Left hindlimb (tissue), 1 donor: ENCODE data around the gene UGP2.
"Not testable (repeated sequence)": the region's sequence is repeated elsewhere in the genome, so short reads cannot be mapped to it uniquely, and the experiment has no call there.

Experiments
- DNase-seq: peaks from one replicate; pipeline ENCODE4 v3.0.0-alpha.2; 2018

UGP2 gene

GRCh38 chr2:63840785-63841253 is 877 bp upstream of the UGP2 start:
- DNase-seq: peak; percentile 99

GRCh38 chr2:63842149-63843061 is 709 bp downstream of the UGP2 start:
- peak; percentile 38 for DNase-seq

DNA sequence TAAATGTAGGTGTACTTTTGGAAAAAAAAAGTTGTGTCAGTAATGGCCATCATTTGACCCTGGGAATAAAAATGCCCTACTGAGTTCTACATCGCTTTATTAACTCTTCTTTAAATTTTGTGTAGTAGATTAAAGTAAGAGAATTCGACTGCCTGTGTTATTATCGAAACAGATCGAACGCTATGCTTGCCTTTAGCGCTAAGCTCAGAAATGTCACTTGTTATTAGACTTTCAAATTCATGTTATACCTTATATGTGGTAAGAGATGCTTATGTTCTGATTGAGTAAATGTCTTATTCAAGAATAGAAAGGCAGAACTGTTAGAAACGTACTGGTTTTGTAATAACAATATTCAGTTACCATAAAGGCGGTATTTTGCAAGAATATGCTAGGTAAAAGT is 1.4 kb downstream of the UGP2 start:
- no peak for DNase-seq

- DNase-seq: no peak
Observed at GRCh38 chr2:63843791-63844190, 2.1 kb downstream of the UGP2 start.

DNA sequence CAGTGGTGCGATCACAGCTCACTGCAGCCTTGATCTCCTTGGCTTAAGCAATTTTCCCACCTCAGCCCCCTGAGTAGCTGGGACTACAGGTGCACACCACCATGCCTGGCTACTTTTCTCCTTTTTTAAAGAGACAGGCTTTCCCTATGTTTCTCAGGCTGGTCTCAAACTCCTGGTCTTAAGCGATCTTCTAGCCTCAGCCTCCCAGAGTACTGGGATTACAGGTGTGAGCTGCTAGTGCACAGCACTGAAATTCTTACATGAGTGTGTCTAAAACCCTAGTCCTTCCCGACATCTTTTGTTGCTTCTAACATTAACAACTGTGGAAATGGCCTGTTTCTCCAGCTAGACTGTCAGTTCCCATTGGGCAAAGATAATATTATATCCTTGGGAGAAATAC is 2.9 kb downstream of the UGP2 start:
- no peak for DNase-seq

DNA sequence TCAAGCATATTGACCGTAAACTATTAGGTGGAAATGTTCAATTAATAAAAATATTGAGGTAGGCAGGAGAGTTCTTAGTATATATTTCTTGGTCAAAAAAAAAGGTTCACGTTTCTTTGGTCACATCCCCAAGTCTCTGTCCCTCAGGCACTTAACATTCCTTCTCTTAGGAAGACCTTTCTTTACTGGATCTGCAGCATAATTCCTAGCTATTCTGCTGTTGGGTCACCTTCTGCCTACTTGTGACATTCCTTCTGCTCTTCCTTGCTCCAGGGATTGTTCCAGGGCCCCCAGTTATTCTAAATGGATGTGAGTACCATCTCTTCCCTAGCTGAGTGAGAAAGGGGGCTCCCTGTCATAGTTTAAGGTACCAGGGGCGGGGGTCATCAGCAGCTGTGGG is 4.2 kb downstream of the UGP2 start:
- no peak for DNase-seq

GRCh38 chr2:63846487-63846886 is 4.8 kb downstream of the UGP2 start:
- DNase-seq: no peak

DNA sequence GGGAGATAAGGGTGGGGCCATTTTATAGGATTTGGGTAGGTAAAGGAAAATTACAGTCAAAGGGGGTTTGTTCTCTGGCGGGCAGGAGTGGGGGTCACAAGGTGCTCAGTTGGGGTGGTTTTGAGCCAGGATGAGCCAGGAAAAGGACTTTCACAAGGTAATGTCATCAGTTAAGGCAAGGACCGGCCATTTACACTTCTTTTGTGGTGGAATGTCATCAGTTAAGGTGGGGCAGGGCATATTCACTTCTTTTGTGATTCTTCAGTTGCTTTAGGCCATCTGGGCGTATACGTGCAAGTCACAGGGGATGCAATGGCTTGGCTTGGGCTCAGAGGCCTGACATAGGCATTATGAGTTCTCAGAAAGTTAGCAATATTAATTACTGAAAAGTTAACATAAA is 5.9 kb downstream of the UGP2 start:
- not testable (repeated sequence) for DNase-seq

GRCh38 chr2:63849381-63850203 is 7.9 kb downstream of the UGP2 start:
- DNase-seq: no peak

- no peak for DNase-seq
Observed at GRCh38 chr2:63850204-63850571, 8.5 kb downstream of the UGP2 start.

DNA sequence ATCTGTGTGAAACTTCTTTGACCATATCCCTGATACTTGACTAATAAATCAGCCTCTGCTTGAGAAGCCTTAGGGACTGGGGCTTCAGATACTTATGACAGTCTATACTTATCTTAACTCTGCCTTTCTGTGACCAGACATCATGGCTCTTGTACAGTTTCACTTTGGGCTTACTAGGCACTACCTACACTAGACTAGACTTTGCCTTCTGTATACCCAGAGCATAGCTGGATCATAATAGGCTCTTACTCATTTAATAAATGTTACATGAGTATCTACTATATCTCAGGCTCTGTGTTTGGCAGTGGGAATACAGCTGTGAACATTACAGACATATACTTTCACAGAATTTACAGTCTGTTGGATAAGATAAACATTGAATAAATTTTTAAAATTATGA is 9.0 kb downstream of the UGP2 start:
- DNase-seq: no peak

- DNase-seq: no peak
Observed at GRCh38 chr2:63851691-63852311, 10.1 kb downstream of the UGP2 start.

- DNase-seq: no peak
Observed at GRCh38 chr2:63853527-63854310, 12.0 kb downstream of the UGP2 start.

- DNase-seq: no peak
Observed at GRCh38 chr2:63855418-63856302, 14.0 kb downstream of the UGP2 start.

DNA sequence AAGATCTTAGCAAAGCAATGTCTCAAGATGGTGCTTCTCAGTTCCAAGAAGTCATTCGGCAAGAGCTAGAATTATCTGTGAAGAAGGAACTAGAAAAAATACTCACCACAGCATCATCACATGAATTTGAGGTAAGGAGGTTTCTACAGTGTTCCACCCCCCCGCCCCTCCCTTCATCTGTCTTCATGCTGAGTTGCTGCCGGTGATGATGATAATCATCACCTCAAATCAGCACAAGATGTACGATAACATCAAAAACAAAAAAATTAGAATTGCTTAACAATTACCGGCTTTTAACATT is 14.6 kb downstream of the UGP2 start:
- DNase-seq: no peak

GRCh38 chr2:63858291-63858690 is 16.6 kb downstream of the UGP2 start:
- no peak for DNase-seq

GRCh38 chr2:63861220-63861822 is 19.6 kb downstream of the UGP2 start:
- peak; percentile 55 for DNase-seq

- no peak for DNase-seq
Observed at GRCh38 chr2:63862806-63863205, 21.1 kb downstream of the UGP2 start.

DNA sequence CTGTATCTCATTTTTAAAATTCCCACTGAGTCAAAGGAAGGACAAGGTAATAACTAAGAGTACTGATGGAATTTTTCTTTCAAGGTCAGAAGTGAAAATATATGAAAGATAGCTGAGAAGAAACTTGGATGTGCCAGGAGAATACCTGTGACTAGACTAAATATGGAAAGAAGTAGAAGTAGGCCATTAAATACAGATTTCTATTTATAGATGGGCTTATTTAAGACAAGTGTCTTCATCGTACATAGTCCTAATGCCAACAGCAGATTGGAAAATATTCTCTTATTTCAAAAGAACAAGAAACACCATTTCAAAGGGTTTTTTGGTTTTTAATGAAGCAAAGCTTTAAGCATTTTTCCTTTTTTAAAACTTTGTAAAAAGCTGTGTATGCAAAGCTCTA is 22.0 kb downstream of the UGP2 start:
- DNase-seq: no peak

GRCh38 chr2:63865159-63865799 is 23.6 kb downstream of the UGP2 start:
- DNase-seq: no peak
